Bronchial epithelial cell (primary cell): Measurements from ENCODE around the gene LRWD1. TPM values are rescaled to one million over a fixed set of nuclear protein-coding genes. Genes with fewer than 3 reads are reported as not detected.
A peak's percentile ranks its signal among the peaks of the same experiment; 100 is the strongest.
"Not testable (repeated sequence)": the region's sequence is repeated elsewhere in the genome, so short reads cannot be mapped to it uniquely, and the experiment has no call there.

Experiments
- DNase-seq: peaks from one replicate; pipeline ENCODE4 v3.0.0-alpha.2; 2010; ENCODE audit warnings: low read depth
- FAIRE-seq: peaks from 2 replicates; lab custom pipeline; 2011; peaks lifted over from hg19 to GRCh38; lab: Jason Lieb, UNC
- H3K27me3 ChIP-seq: 2 replicates; pipeline ENCODE4 v1.5.1; 2011; ENCODE audit warnings: low read length; ENCODE audit not compliant: control insufficient read depth, insufficient read depth
- H3K36me3 ChIP-seq: 2 replicates; pipeline ENCODE4 v1.5.1; 2011; ENCODE audit warnings: low read length; ENCODE audit not compliant: control insufficient read depth, insufficient read depth
- H3K4me3 ChIP-seq: 2 replicates; pipeline ENCODE4 v1.5.1; 2011; ENCODE audit warnings: mild to moderate bottlenecking, low read depth, low read length, control low read depth
- CTCF ChIP-seq: IDR thresholded peaks from 2 replicates; pipeline ENCODE4 v1.5.1; 2011; ENCODE audit warnings: mild to moderate bottlenecking, moderate library complexity, low read length, control low read depth, inconsistent platforms; ENCODE audit not compliant: insufficient read depth, severe bottlenecking
- total RNA-seq: library from RNA; depleted of rRNA; stranded (reverse); fragments of >200 nt; gene quantifications from 2 replicates; pipeline ENCODE4 v1.2.1, GENCODE V29; 2014

Gene LRWD1
- total RNA-seq, 1 donor from 2014 or later = 25.3 TPM

- FAIRE-seq = no peak
- TF ChIP-seq CTCF = no peak
These were observed 12.3 kb upstream of the LRWD1 start for GRCh38 chr7:102452451-102452850.

GRCh38 chr7:102453319-102453718 lies 11.5 kb upstream of the LRWD1 start:
- no peak for FAIRE-seq
- DNase-seq = no peak
- TF ChIP-seq CTCF = no peak
- peaks cover 4% of the 10 kb centered on the region for H3K36me3 ChIP-seq
- H3K4me3 ChIP-seq = no peak overlapping the region
- no peaks in the 10 kb centered on the region for H3K27me3 ChIP-seq

More at GRCh38 chr7:102452451-102452850, 12.3 kb upstream of the LRWD1 start:
- no peak for DNase-seq
- no peak overlapping the region for H3K4me3 ChIP-seq
- peaks cover 3% of the 10 kb centered on the region for H3K36me3 ChIP-seq
- no peaks in the 10 kb centered on the region for H3K27me3 ChIP-seq

- Histone ChIP-seq H3K36me3 (peaks cover 7% of the 10 kb centered on the region), H3K4me3 (no peak overlapping the region), H3K27me3 (no peaks in the 10 kb centered on the region)
- TF ChIP-seq CTCF = no peak
- FAIRE-seq = peak; percentile 80
- no peak for DNase-seq
These were observed 10.3 kb upstream of the LRWD1 start for GRCh38 chr7:102454468-102454867.

GRCh38 chr7:102454932-102455331 lies 9.9 kb upstream of the LRWD1 start:
- not testable (repeated sequence) for H3K36me3 ChIP-seq, DNase-seq, H3K27me3 ChIP-seq, FAIRE-seq, H3K4me3 ChIP-seq

GRCh38 chr7:102455596-102455995 lies 9.2 kb upstream of the LRWD1 start:
- TF ChIP-seq CTCF = no peak
- Histone ChIP-seq H3K36me3 (peaks cover 8% of the 10 kb centered on the region), H3K27me3 (no peaks in the 10 kb centered on the region), H3K4me3 (no peak overlapping the region)
- DNase-seq = no peak
- no peak for FAIRE-seq

GRCh38 chr7:102456327-102456726 lies 8.5 kb upstream of the LRWD1 start:
- no peak for FAIRE-seq
- no peak for TF ChIP-seq CTCF

More at GRCh38 chr7:102456327-102456726, 8.5 kb upstream of the LRWD1 start:
- H3K36me3 ChIP-seq = peaks cover 8% of the 10 kb centered on the region
- no peak overlapping the region for H3K4me3 ChIP-seq
- no peaks in the 10 kb centered on the region for H3K27me3 ChIP-seq
- DNase-seq = no peak
